T-cell (primary cell): Measurements from ENCODE around the gene KLHL13. TPM values are rescaled to one million over a fixed set of nuclear protein-coding genes. Genes with fewer than 3 reads are reported as not detected.
"Not testable (repeated sequence)": the region's sequence is repeated elsewhere in the genome, so short reads cannot be mapped to it uniquely, and the experiment has no call there.

Source experiments
- ATAC-seq, 4 experiments: fragments of 200-7000 bp in 3 of 4; fragments of 150-1000 bp in 1 of 4; cut with Tn5 transposase; replicated peaks in 1 of 4; 1 replicate in 3 of 4; 2 replicates in 1 of 4; pipeline ENCODE4 v1.10.0; 2021; ENCODE audit warnings: moderate library complexity in 3 of 4, mild to moderate bottlenecking in 2 of 4, moderate number of reproducible peaks in 1 of 4
- CTCF ChIA-PET, 2 donors: fragments of 300-600 bp; sonication (Branson Sonifier 250); formaldehyde crosslinking; loops; one replicate each; lab custom pipeline; 2022; ENCODE audit warnings: antibody characterized with exemption in 2 of 2; lab: Charles Lee
- POLR2A ChIA-PET, 2 donors: fragments of 300-600 bp; sonication (Branson Sonifier 250); formaldehyde crosslinking; loops; one replicate each; lab custom pipeline; 2022; ENCODE audit warnings: antibody characterized with exemption in 2 of 2; lab: Charles Lee
- DNase-seq, 35 experiments: peaks; one replicate each; pipeline versions ENCODE4 v3.0.0 to v3.0.0-alpha.2; 2013 to 2023
- H3K27ac ChIP-seq: one replicate; pipeline ENCODE4 v1.5.1; 2013; ENCODE audit warnings: low read length
- H3K27me3 ChIP-seq, 2 experiments: replicated peaks in 1 of 2; 1 replicate in 1 of 2; 2 replicates in 1 of 2; pipeline versions ENCODE4 v1.6.1 to v1.7.0; 2013; ENCODE audit warnings: low read length in 1 of 2, mixed read lengths in 1 of 2; ENCODE audit not compliant: control insufficient read depth in 2 of 2, insufficient read depth in 2 of 2; ENCODE audit errors: extremely low read depth in 1 of 2
- H3K36me3 ChIP-seq, 2 donors: 1 replicate in 1 of 2; 2 replicates in 1 of 2; pipeline versions ENCODE4 v1.6.1 to v1.7.0; 2013; ENCODE audit warnings: low read length in 1 of 2; ENCODE audit not compliant: control insufficient read depth in 2 of 2, insufficient read depth in 1 of 2; ENCODE audit errors: extremely low read depth in 1 of 2
- H3K4me1 ChIP-seq, 2 experiments: 1 replicate in 1 of 2; 2 replicates in 1 of 2; pipeline versions ENCODE4 v1.6.1 to v1.7.0; 2013; ENCODE audit warnings: low read length in 2 of 2, mixed read lengths in 1 of 2; ENCODE audit not compliant: insufficient read depth in 2 of 2, control insufficient read depth in 1 of 2; ENCODE audit errors: extremely low read depth in 1 of 2
- H3K4me3 ChIP-seq, 2 donors: 1 replicate in 1 of 2; 2 replicates in 1 of 2; pipeline versions ENCODE4 v1.5.1 to v1.7.0; 2013; ENCODE audit warnings: mild to moderate bottlenecking in 2 of 2, low read length in 1 of 2, moderate library complexity in 1 of 2; ENCODE audit not compliant: control insufficient read depth in 1 of 2; ENCODE audit errors: extremely low read depth in 1 of 2
- H3K9me3 ChIP-seq: 2 replicates; pipeline ENCODE4 v1.7.0; 2013
- H3K27ac Mint-ChIP-seq, 2 donors: one replicate each; pipeline ENCODE4 v1.8.0; 2020 to 2021; ENCODE audit warnings: mild to moderate bottlenecking in 2 of 2, mixed read lengths in 2 of 2
- H3K27me3 Mint-ChIP-seq, 2 donors: one replicate each; pipeline ENCODE4 v1.8.0; 2021 to 2022; ENCODE audit warnings: mixed read lengths in 2 of 2
- H3K36me3 Mint-ChIP-seq: one replicate; pipeline ENCODE4 v1.8.0; 2021; ENCODE audit warnings: mixed read lengths
- H3K4me1 Mint-ChIP-seq, 3 donors: one replicate each; pipeline ENCODE4 v1.8.0; 2020 to 2022; ENCODE audit warnings: mixed read lengths in 3 of 3, mild to moderate bottlenecking in 1 of 3
- H3K4me3 Mint-ChIP-seq, 3 donors: one replicate each; pipeline ENCODE4 v1.8.0; 2020 to 2022; ENCODE audit warnings: mild to moderate bottlenecking in 3 of 3, mixed read lengths in 3 of 3, moderate library complexity in 3 of 3
- H3K9me3 Mint-ChIP-seq, 3 donors: one replicate each; pipeline ENCODE4 v1.8.0; 2020 to 2022; ENCODE audit warnings: mixed read lengths in 3 of 3
- WGBS: methylation state at CpG from one replicate; pipeline ENCODE4 v1.1.5; 2013; ENCODE audit warnings: missing lambda C conversion rate; ENCODE audit not compliant: insufficient coverage; 5-methylcytosine and 5-hydroxymethylcytosine counted together
- total RNA-seq, 35 experiments: library from RNA in 6 of 35; stranded (reverse) in 6 of 35; fragments of 120-200 nt in 1 of 35; gene quantifications; one replicate each; pipeline versions ENCODE4 v1.2.1 to v1.2.4 and lab custom pipeline; 2013 to 2026

KLHL13 gene
- total RNA-seq, 5 donors from 2014 or later (not counting 1 experiment from before 2014, with no cell fraction given) = 0.38 to 1.4 (median 0.61) TPM

GRCh38 chrX:117959045-117959444 lies 157.6 kb downstream of the KLHL13 start:
- Mint-ChIP-seq H3K27ac (no peak overlapping the region), H3K4me1 (no peaks in the 10 kb centered on the region), H3K36me3 (no peaks in the 10 kb centered on the region), H3K4me3 (no peak overlapping the region), H3K27me3 (peaks cover 0 to 5% of the 10 kb centered on the region in 2 donors), H3K9me3 (peaks cover 0 to 3% (median 0%) of the 10 kb centered on the region in 3 donors)
- no peaks in the 10 kb centered on the region for H3K9me3 ChIP-seq
- CTCF ChIA-PET = no interaction called here
- POLR2A ChIA-PET = no interaction called here
- H3K4me1 ChIP-seq = no peaks in the 10 kb centered on the region
- DNase-seq = no peak
- no peak overlapping the region for H3K27ac ChIP-seq
- no peaks in the 10 kb centered on the region for H3K27me3 ChIP-seq
- ATAC-seq = no peak
- no peaks in the 10 kb centered on the region for H3K36me3 ChIP-seq
- no peak overlapping the region for H3K4me3 ChIP-seq
- WGBS = no CpG with 5 or more reads among the region's 4 CpGs

GRCh38 chrX:117957128-117957527 lies 159.5 kb downstream of the KLHL13 start:
- no CpG with 5 or more reads among the region's 2 CpGs for WGBS
- Histone ChIP-seq H3K4me1 (no peaks in the 10 kb centered on the region), H3K27ac (no peak overlapping the region), H3K36me3 (no peaks in the 10 kb centered on the region), H3K9me3 (no peaks in the 10 kb centered on the region), H3K27me3 (no peaks in the 10 kb centered on the region), H3K4me3 (no peak overlapping the region)
- no peak overlapping the region for H3K4me3 Mint-ChIP-seq
- ChIA-PET POLR2A (no interaction called here), CTCF (no interaction called here)
- no peaks in the 10 kb centered on the region for H3K4me1 Mint-ChIP-seq
- H3K36me3 Mint-ChIP-seq = no peaks in the 10 kb centered on the region
- DNase-seq = no peak
- H3K9me3 Mint-ChIP-seq = peaks cover 0 to 3% (median 0%) of the 10 kb centered on the region in 3 donors
- ATAC-seq = no peak
- H3K27ac Mint-ChIP-seq = no peak overlapping the region
- peaks cover 0 to 5% of the 10 kb centered on the region in 2 donors for H3K27me3 Mint-ChIP-seq

- ATAC-seq, H3K9me3 ChIP-seq, CTCF ChIA-PET, H3K27me3 Mint-ChIP-seq, H3K27ac ChIP-seq, H3K4me3 Mint-ChIP-seq, H3K36me3 Mint-ChIP-seq, H3K4me1 ChIP-seq, H3K27me3 ChIP-seq, H3K4me1 Mint-ChIP-seq, POLR2A ChIA-PET, H3K4me3 ChIP-seq, H3K27ac Mint-ChIP-seq, DNase-seq, H3K36me3 ChIP-seq: not testable (repeated sequence)
- H3K9me3 Mint-ChIP-seq = peaks cover 0 to 12% (median 4%) of the 10 kb centered on the region in 3 donors
- no CpG with 5 or more reads among the region's 1 CpG for WGBS
Observed at GRCh38 chrX:117939296-117939695, 177.3 kb downstream of the KLHL13 start.

- ChIA-PET CTCF (no interaction called here), POLR2A (no interaction called here)
Observed at GRCh38 chrX:117936118-117936517, 180.5 kb downstream of the KLHL13 start.

GRCh38 chrX:117930116-117930515 lies 186.5 kb downstream of the KLHL13 start:
- H3K4me3 ChIP-seq, H3K27me3 Mint-ChIP-seq, DNase-seq, CTCF ChIA-PET, H3K36me3 Mint-ChIP-seq, H3K27ac Mint-ChIP-seq, H3K27me3 ChIP-seq, H3K27ac ChIP-seq, H3K36me3 ChIP-seq, H3K4me1 ChIP-seq, H3K9me3 ChIP-seq, H3K4me3 Mint-ChIP-seq, H3K9me3 Mint-ChIP-seq, ATAC-seq, H3K4me1 Mint-ChIP-seq, POLR2A ChIA-PET: not testable (repeated sequence)

More at GRCh38 chrX:117936118-117936517, 180.5 kb downstream of the KLHL13 start:
- DNase-seq (no peak), ATAC-seq (no peak)
- Mint-ChIP-seq H3K36me3 (no peaks in the 10 kb centered on the region), H3K4me3 (no peak overlapping the region), H3K27me3 (peaks cover 0 to 5% of the 10 kb centered on the region in 2 donors), H3K27ac (no peak overlapping the region), H3K9me3 (peaks cover 0 to 4% (median 0%) of the 10 kb centered on the region in 3 donors), H3K4me1 (no peaks in the 10 kb centered on the region)
- H3K4me1 ChIP-seq = no peaks in the 10 kb centered on the region
- WGBS = no CpG with 5 or more reads among the region's 2 CpGs
- H3K27me3 ChIP-seq = no peaks in the 10 kb centered on the region
- H3K9me3 ChIP-seq = no peaks in the 10 kb centered on the region
- H3K36me3 ChIP-seq = no peaks in the 10 kb centered on the region
- no peak overlapping the region for H3K27ac ChIP-seq
- H3K4me3 ChIP-seq = no peak overlapping the region

- no peaks in the 10 kb centered on the region for H3K4me1 ChIP-seq
- peaks cover 0 to 3% of the 10 kb centered on the region in 2 donors for H3K27me3 Mint-ChIP-seq
- H3K9me3 Mint-ChIP-seq = no peaks in the 10 kb centered on the region
- no peaks in the 10 kb centered on the region for H3K36me3 Mint-ChIP-seq
- H3K27me3 ChIP-seq = no peaks in the 10 kb centered on the region
- no CpG with 5 or more reads among the region's 1 CpG for WGBS
- H3K27ac Mint-ChIP-seq = no peak overlapping the region
- no peaks in the 10 kb centered on the region for H3K4me1 Mint-ChIP-seq
- H3K36me3 ChIP-seq = no peaks in the 10 kb centered on the region
- DNase-seq (no peak), ATAC-seq (no peak)
- H3K4me3 ChIP-seq = no peak overlapping the region
- no peak overlapping the region for H3K27ac ChIP-seq
- no peak overlapping the region for H3K4me3 Mint-ChIP-seq
- CTCF ChIA-PET = no interaction called here
- POLR2A ChIA-PET = no interaction called here
- no peaks in the 10 kb centered on the region for H3K9me3 ChIP-seq
Observed at GRCh38 chrX:117919755-117920154, 196.9 kb downstream of the KLHL13 start.

GRCh38 chrX:117910216-117910615 lies 206.4 kb downstream of the KLHL13 start:
- WGBS = no CpG with 5 or more reads among the region's 1 CpG
- no peak overlapping the region for H3K4me3 Mint-ChIP-seq
- H3K36me3 Mint-ChIP-seq = no peaks in the 10 kb centered on the region
- DNase-seq (no peak), ATAC-seq (no peak)
- peaks cover 0 to 8% of the 10 kb centered on the region in 2 donors for H3K27me3 Mint-ChIP-seq
- no peaks in the 10 kb centered on the region for H3K36me3 ChIP-seq
- H3K27ac ChIP-seq = no peak overlapping the region
- no peaks in the 10 kb centered on the region for H3K4me1 ChIP-seq
- no peaks in the 10 kb centered on the region for H3K27me3 ChIP-seq
- H3K9me3 ChIP-seq = no peaks in the 10 kb centered on the region
- no peaks in the 10 kb centered on the region for H3K9me3 Mint-ChIP-seq
- no peak overlapping the region for H3K27ac Mint-ChIP-seq
- no peak overlapping the region for H3K4me3 ChIP-seq
- ChIA-PET POLR2A (interaction anchor here in 1 of 2 donors (0.6 kb wide), 1 partner anchor 12 kb away, joined by 3 read pairs; no protein-coding TSS in a partner anchor), CTCF (no interaction called here)
- H3K4me1 Mint-ChIP-seq = no peaks in the 10 kb centered on the region
